H9 (cell line): ENCODE measurements around the gene ZNHIT1. TPM values are rescaled to one million over a fixed set of nuclear protein-coding genes. Genes with fewer than 3 reads are reported as not detected.

Source experiments
- DNase-seq: peaks from one replicate; pipeline ENCODE4 v3.0.0-alpha.2; 2017
- H2AFZ ChIP-seq: one replicate; pipeline ENCODE4 v1.6.1; 2013; ENCODE audit warnings: mild to moderate bottlenecking, low read length, control low read depth, moderate library complexity
- H2AK5ac ChIP-seq: 2 replicates; pipeline ENCODE4 v1.6.1; 2013; ENCODE audit warnings: low read length, control low read depth, mixed read lengths; ENCODE audit not compliant: insufficient read length
- H2BK120ac ChIP-seq: one replicate; pipeline ENCODE4 v1.6.1; 2013; ENCODE audit warnings: low read depth, mild to moderate bottlenecking, low read length, control low read depth, inconsistent platforms; ENCODE audit not compliant: poor library complexity, severe bottlenecking
- H2BK12ac ChIP-seq: 2 replicates; pipeline ENCODE4 v1.6.1; 2013; ENCODE audit warnings: low read length, control low read depth, mixed read lengths, low read depth; ENCODE audit not compliant: insufficient read length
- H2BK15ac ChIP-seq: 2 replicates; pipeline ENCODE4 v1.6.1; 2013; ENCODE audit warnings: low read depth, low read length, control low read depth
- H2BK20ac ChIP-seq: one replicate; pipeline ENCODE4 v1.6.1; 2013; ENCODE audit warnings: low read depth, mild to moderate bottlenecking, low read length, control low read depth, inconsistent platforms; ENCODE audit not compliant: poor library complexity, severe bottlenecking
- H2BK5ac ChIP-seq: 2 replicates; pipeline ENCODE4 v1.6.1; 2013; ENCODE audit warnings: low read length, control low read depth, mixed read lengths; ENCODE audit not compliant: insufficient read length
- H3K14ac ChIP-seq: 2 replicates; pipeline ENCODE4 v1.6.1; 2013; ENCODE audit warnings: low read length, control low read depth; ENCODE audit not compliant: insufficient read depth
- H3K18ac ChIP-seq: 2 replicates; pipeline ENCODE4 v1.6.1; 2013; ENCODE audit warnings: low read depth, mild to moderate bottlenecking, mixed read lengths, low read length, control low read depth; ENCODE audit not compliant: insufficient read length
- H3K23ac ChIP-seq: 2 replicates; pipeline ENCODE4 v1.6.1; 2013; ENCODE audit warnings: low read length, control low read depth, mixed read lengths, low read depth; ENCODE audit not compliant: insufficient read length
- H3K23me2 ChIP-seq: 2 replicates; pipeline ENCODE4 v1.6.1; 2013; ENCODE audit warnings: low read depth, mild to moderate bottlenecking, mixed read lengths, low read length, control low read depth; ENCODE audit not compliant: insufficient read length, poor library complexity, severe bottlenecking
- H3K27ac ChIP-seq: 2 replicates; pipeline ENCODE4 v1.5.1; 2013; ENCODE audit warnings: low read length, control low read depth, mixed read lengths, low read depth; ENCODE audit not compliant: insufficient read length
- H3K27me3 ChIP-seq: 2 replicates; pipeline ENCODE4 v1.6.1; 2013; ENCODE audit warnings: low read length, control low read depth, inconsistent platforms; ENCODE audit not compliant: insufficient read depth
- H3K4ac ChIP-seq: 2 replicates; pipeline ENCODE4 v1.6.1; 2013; ENCODE audit warnings: low read depth, mild to moderate bottlenecking, control low read depth, inconsistent platforms, low read length, moderate library complexity
- H3K4me1 ChIP-seq: 2 replicates; pipeline ENCODE4 v1.6.1; 2013; ENCODE audit warnings: low read length, control low read depth, inconsistent platforms; ENCODE audit not compliant: insufficient read depth
- H3K4me2 ChIP-seq: 2 replicates; pipeline ENCODE4 v1.6.1; 2013; ENCODE audit warnings: low read length, control low read depth, mixed read lengths; ENCODE audit not compliant: insufficient read length, insufficient read depth
- H3K56ac ChIP-seq: 2 replicates; pipeline ENCODE4 v1.6.1; 2013; ENCODE audit warnings: low read depth, mild to moderate bottlenecking, mixed read lengths, low read length, control low read depth; ENCODE audit not compliant: insufficient read length
- H3K79me1 ChIP-seq: 2 replicates; pipeline ENCODE4 v1.6.1; 2013; ENCODE audit warnings: low read depth, mild to moderate bottlenecking, moderate library complexity, low read length, control low read depth, inconsistent platforms; ENCODE audit not compliant: insufficient read depth, poor library complexity, severe bottlenecking
- H3K79me2 ChIP-seq: 2 replicates; pipeline ENCODE4 v1.6.1; 2013; ENCODE audit warnings: low read length, control low read depth, inconsistent platforms; ENCODE audit not compliant: insufficient read depth
- H3K9ac ChIP-seq: 2 replicates; pipeline ENCODE4 v1.6.1; 2013; ENCODE audit warnings: low read length, control low read depth, mixed read lengths; ENCODE audit not compliant: insufficient read length; ENCODE audit errors: extremely low read depth
- H3K9me3 ChIP-seq: one replicate; pipeline ENCODE4 v1.6.1; 2013; ENCODE audit warnings: low read depth, low read length, inconsistent platforms; ENCODE audit not compliant: control insufficient read depth
- H3T11ph ChIP-seq: one replicate; pipeline ENCODE4 v1.6.1; 2013; ENCODE audit warnings: mild to moderate bottlenecking, low read length, control low read depth, inconsistent platforms
- H4K20me1 ChIP-seq: one replicate; pipeline ENCODE4 v1.6.1; 2013; ENCODE audit not compliant: control insufficient read depth, insufficient read length, insufficient read depth
- H4K5ac ChIP-seq: 2 replicates; pipeline ENCODE4 v1.6.1; 2013; ENCODE audit warnings: low read depth, mild to moderate bottlenecking, mixed read lengths, low read length, control low read depth; ENCODE audit not compliant: insufficient read length
- H4K8ac ChIP-seq: replicated peaks from 2 replicates; pipeline ENCODE4 v1.6.1; 2013; ENCODE audit warnings: low read length, control low read depth, mixed read lengths, low read depth; ENCODE audit not compliant: insufficient read length
- H4K91ac ChIP-seq: 2 replicates; pipeline ENCODE4 v1.6.1; 2013; ENCODE audit warnings: low read depth, mild to moderate bottlenecking, moderate library complexity, mixed read lengths, low read length, control low read depth; ENCODE audit not compliant: insufficient read length
- H3K27ac Mint-ChIP-seq, 3 experiments: 2 replicates in 2 of 3; 3 replicates in 1 of 3; pipeline ENCODE4 v1.8.0; 2020 to 2021; ENCODE audit warnings: mixed read lengths in 3 of 3, mild to moderate bottlenecking in 1 of 3, moderate library complexity in 1 of 3
- H3K27me3 Mint-ChIP-seq: 2 replicates; pipeline ENCODE4 v1.8.0; 2021; ENCODE audit warnings: low read depth, mild to moderate bottlenecking, moderate library complexity, mixed read lengths
- H3K36me3 Mint-ChIP-seq, 3 experiments: 2 replicates in 2 of 3; 3 replicates in 1 of 3; pipeline ENCODE4 v1.8.0; 2020 to 2021; ENCODE audit warnings: low read depth in 3 of 3, mixed read lengths in 3 of 3; ENCODE audit not compliant: insufficient read depth in 1 of 3
- H3K4me1 Mint-ChIP-seq, 2 experiments: 2 replicates each; pipeline ENCODE4 v1.8.0; 2020; ENCODE audit warnings: mixed read lengths in 2 of 2
- H3K4me3 Mint-ChIP-seq, 2 experiments: 2 replicates in 1 of 2; 3 replicates in 1 of 2; pipeline ENCODE4 v1.8.0; 2020 to 2021; ENCODE audit warnings: mild to moderate bottlenecking in 2 of 2, mixed read lengths in 2 of 2, moderate library complexity in 1 of 2
- H3K9me3 Mint-ChIP-seq, 2 experiments: 2 replicates in 1 of 2; 3 replicates in 1 of 2; pipeline ENCODE4 v1.8.0; 2020; ENCODE audit warnings: mild to moderate bottlenecking in 2 of 2, mixed read lengths in 2 of 2, moderate library complexity in 1 of 2
- WGBS: extraction: QIAGEN DNeasy Blood & Tissue Kit; methylation state at CpG from one replicate; pipeline ENCODE4 v1.1.7; 2013; ENCODE audit warnings: missing lambda C conversion rate, low lambda C conversion rate, mixed read lengths; ENCODE audit not compliant: insufficient read length; ENCODE audit errors: extremely low coverage; 5-methylcytosine and 5-hydroxymethylcytosine counted together
- total RNA-seq: library from RNA; stranded (reverse); gene quantifications from 2 replicates; pipeline ENCODE4 v1.2.1, GENCODE V29; 2021
- TF ChIP-seq, protein P1 (sequence below): fragments of 200-600 bp; sonication (generic); conservative IDR thresholded peaks from 3 replicates; pipeline ENCODE4 v1.8.0; 2021; ENCODE audit warnings: antibody characterized with exemption, mild to moderate bottlenecking

Gene ZNHIT1
- total RNA-seq, 1 experiment from 2014 or later: 52.7 TPM

DNA sequence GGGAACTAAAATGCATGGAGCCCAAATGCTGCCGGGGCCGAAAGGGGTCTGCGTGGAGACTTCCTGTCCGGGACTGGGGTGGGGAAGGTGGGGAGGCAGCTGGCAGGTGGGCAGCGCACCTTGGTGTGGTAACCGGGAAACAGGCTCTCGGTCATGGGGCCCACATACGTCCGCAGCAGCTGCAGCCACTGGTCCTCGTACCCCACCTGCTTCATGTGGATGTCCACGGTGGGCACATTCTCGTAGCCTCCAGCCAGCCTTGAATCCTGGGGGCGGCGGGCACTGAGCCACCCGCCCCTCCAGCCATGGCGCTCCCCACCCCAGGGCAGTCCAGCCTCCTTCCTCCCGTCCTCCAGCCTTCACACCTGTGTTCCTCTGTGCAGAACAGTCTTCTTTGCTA is 10.5 kb upstream of the ZNHIT1 start:
- Histone ChIP-seq H3K18ac (no peak overlapping the region), H2AFZ (no peak overlapping the region), H3K9ac (no peak overlapping the region), H4K8ac (no peak overlapping the region), H3K23ac (no peak overlapping the region), H3K56ac (no peak overlapping the region), H2BK20ac (no peak overlapping the region), H2BK15ac (no peak overlapping the region), H3K27ac (no peak overlapping the region), H3K79me1 (no peaks in the 10 kb centered on the region), H3K79me2 (no peaks in the 10 kb centered on the region), H3K4me2 (no peak overlapping the region), H3K9me3 (no peaks in the 10 kb centered on the region), H3K4ac (no peak overlapping the region), H2AK5ac (no peak overlapping the region), H2BK5ac (no peak overlapping the region), H3K23me2 (no peaks in the 10 kb centered on the region), H3K27me3 (no peaks in the 10 kb centered on the region), H4K91ac (no peak overlapping the region), H4K5ac (no peak overlapping the region), H3T11ph (no peak overlapping the region), H2BK12ac (no peak overlapping the region), H3K4me1 (no peaks in the 10 kb centered on the region), H3K14ac (no peak overlapping the region), H4K20me1 (no peaks in the 10 kb centered on the region), H2BK120ac (no peak overlapping the region)
- no peak for DNase-seq
- H3K27me3 Mint-ChIP-seq: peaks cover 7% of the 10 kb centered on the region
- H3K4me3 Mint-ChIP-seq: no peak overlapping the region
- H3K36me3 Mint-ChIP-seq: peaks cover 7 to 43% (median 19%) of the 10 kb centered on the region in 3 experiments; a peak in 6 of 7 replicates
- no peaks in the 10 kb centered on the region for H3K4me1 Mint-ChIP-seq
- WGBS: no CpG with 5 or more reads among the region's 17 CpGs
- no peaks in the 10 kb centered on the region for H3K9me3 Mint-ChIP-seq
- peak overlapping the region in 2 of 3 experiments; percentile 39 to 52; a peak in 1 of 7 replicates for H3K27ac Mint-ChIP-seq
- TF ChIP-seq, protein P1, sequence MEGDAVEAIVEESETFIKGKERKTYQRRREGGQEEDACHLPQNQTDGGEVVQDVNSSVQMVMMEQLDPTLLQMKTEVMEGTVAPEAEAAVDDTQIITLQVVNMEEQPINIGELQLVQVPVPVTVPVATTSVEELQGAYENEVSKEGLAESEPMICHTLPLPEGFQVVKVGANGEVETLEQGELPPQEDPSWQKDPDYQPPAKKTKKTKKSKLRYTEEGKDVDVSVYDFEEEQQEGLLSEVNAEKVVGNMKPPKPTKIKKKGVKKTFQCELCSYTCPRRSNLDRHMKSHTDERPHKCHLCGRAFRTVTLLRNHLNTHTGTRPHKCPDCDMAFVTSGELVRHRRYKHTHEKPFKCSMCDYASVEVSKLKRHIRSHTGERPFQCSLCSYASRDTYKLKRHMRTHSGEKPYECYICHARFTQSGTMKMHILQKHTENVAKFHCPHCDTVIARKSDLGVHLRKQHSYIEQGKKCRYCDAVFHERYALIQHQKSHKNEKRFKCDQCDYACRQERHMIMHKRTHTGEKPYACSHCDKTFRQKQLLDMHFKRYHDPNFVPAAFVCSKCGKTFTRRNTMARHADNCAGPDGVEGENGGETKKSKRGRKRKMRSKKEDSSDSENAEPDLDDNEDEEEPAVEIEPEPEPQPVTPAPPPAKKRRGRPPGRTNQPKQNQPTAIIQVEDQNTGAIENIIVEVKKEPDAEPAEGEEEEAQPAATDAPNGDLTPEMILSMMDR: no peak
